ENCODE measurements around the gene GPR162. TPM values are rescaled to one million over a fixed set of nuclear protein-coding genes. Genes with fewer than 3 reads are reported as not detected.
A peak's percentile ranks its signal among the peaks of the same experiment; 100 is the strongest.

The GPR162 gene
- total RNA-seq, 1 experiment from 2014 or later, result 6.1 TPM

DNA sequence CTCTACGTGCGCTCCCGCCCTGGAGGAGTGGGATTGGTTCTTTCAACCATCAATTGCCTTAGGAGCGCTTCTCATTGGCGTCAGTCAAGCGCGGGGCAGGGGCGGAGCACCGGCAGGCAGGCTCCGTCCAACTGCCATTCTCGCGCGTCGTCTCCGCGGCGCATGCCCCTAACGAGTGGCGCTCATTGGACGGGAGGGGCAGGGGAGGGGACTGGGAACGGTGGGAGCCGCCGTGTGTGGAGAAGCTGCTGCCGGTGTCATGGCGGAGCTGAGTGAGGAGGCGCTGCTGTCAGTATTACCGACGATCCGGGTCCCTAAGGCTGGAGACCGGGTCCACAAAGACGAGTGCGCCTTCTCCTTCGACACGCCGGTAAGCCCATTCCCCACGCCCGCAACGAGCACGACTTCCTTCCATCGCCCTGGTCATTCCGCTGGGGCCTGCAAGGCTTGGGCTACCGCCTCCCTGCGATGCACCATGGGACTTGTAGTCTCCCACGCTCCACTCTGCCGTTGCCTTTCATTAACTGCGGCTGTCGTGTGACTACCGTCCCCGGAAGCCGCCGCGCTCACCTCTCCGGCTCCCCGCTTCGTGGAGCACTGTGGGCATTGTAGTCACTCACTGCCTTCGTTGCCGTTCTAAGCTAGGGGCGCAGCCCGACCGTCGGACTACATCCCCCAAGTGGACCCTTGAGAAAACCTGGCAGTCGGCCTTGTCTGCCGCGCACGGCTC is 30.5 kb downstream of the GPR162 start, which contains the start of gene USP5:
TSS of gene USP5 (plus strand) at position 230 of the 730 bp plus-strand sequence. CDS start at position 260, 30 bp downstream.
- H3K79me1 ChIP-seq (ENCODE audit: insufficient read depth, low read depth, low read length, poor library complexity, severe bottlenecking), result no peaks in the 10 kb centered on the region
- no peak within 1 kb of the TSS for H3K27ac ChIP-seq (ENCODE audit: insufficient read length, low read depth, low read length)
- no peak within 1 kb of the TSS for H2BK120ac ChIP-seq (ENCODE audit: low read depth, low read length, poor library complexity, severe bottlenecking)
- H3K4me1 ChIP-seq (ENCODE audit: insufficient read depth, low read length), result no peaks in the 10 kb centered on the region; the same call in 1 of the 2 replicates
- Mint-ChIP-seq H3K9me3 (no peaks in the 10 kb centered on the region; a peak in 1 of 5 replicates), H3K4me1 (peaks cover 24 to 26% of the 10 kb centered on the region in 2 experiments), H3K4me3 (peak within 1 kb of the TSS; percentile 94 to 98), H3K27me3 (ENCODE audit: low read depth) (no peaks in the 10 kb centered on the region), H3K36me3 (ENCODE audit: insufficient read depth in 1 of 3, low read depth in 3 of 3) (peaks cover 28 to 61% (median 57%) of the 10 kb centered on the region in 3 experiments; a peak in 6 of 7 replicates), H3K27ac (peak within 1 kb of the TSS; percentile 97 to 99 (median 98))
- H3T11ph ChIP-seq (ENCODE audit: low read length), result no peak within 1 kb of the TSS
- H3K9me3 ChIP-seq (ENCODE audit: control insufficient read depth, low read depth, low read length), result no peaks in the 10 kb centered on the region
- H3K9ac ChIP-seq (ENCODE audit: extremely low read depth, insufficient read length, low read length), result peak within 1 kb of the TSS; percentile 68
- TF ChIP-seq, protein P1, sequence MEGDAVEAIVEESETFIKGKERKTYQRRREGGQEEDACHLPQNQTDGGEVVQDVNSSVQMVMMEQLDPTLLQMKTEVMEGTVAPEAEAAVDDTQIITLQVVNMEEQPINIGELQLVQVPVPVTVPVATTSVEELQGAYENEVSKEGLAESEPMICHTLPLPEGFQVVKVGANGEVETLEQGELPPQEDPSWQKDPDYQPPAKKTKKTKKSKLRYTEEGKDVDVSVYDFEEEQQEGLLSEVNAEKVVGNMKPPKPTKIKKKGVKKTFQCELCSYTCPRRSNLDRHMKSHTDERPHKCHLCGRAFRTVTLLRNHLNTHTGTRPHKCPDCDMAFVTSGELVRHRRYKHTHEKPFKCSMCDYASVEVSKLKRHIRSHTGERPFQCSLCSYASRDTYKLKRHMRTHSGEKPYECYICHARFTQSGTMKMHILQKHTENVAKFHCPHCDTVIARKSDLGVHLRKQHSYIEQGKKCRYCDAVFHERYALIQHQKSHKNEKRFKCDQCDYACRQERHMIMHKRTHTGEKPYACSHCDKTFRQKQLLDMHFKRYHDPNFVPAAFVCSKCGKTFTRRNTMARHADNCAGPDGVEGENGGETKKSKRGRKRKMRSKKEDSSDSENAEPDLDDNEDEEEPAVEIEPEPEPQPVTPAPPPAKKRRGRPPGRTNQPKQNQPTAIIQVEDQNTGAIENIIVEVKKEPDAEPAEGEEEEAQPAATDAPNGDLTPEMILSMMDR (conservative IDR thresholded peaks at IDR 0.05), result no peak
- peak within 1 kb of the TSS; percentile 78 for H3K4me2 ChIP-seq (ENCODE audit: insufficient read depth, insufficient read length, low read length)
- peaks cover 16% of the 10 kb centered on the region for H3K23me2 ChIP-seq (ENCODE audit: insufficient read length, low read depth, low read length, poor library complexity, severe bottlenecking)
- no CpG with 5 or more reads among the region's 65 CpGs for WGBS (ENCODE audit: extremely low coverage, insufficient read length, low lambda C conversion rate)
- H4K8ac ChIP-seq (replicated peaks; ENCODE audit: insufficient read length, low read depth, low read length), result no peak within 1 kb of the TSS
- H2BK20ac ChIP-seq (ENCODE audit: low read depth, low read length, poor library complexity, severe bottlenecking), result no peak within 1 kb of the TSS
- H4K5ac ChIP-seq (ENCODE audit: insufficient read length, low read depth, low read length), result no peak within 1 kb of the TSS
- no peak within 1 kb of the TSS for H2BK15ac ChIP-seq (ENCODE audit: low read depth, low read length)
- H2AFZ ChIP-seq (ENCODE audit: low read length), result no peak within 1 kb of the TSS
- peak within 1 kb of the TSS; percentile 28; the same call in 1 of the 2 replicates for H3K14ac ChIP-seq (ENCODE audit: insufficient read depth, low read length)
- no peak within 1 kb of the TSS for H2BK5ac ChIP-seq (ENCODE audit: insufficient read length, low read length)
- H3K23ac ChIP-seq (ENCODE audit: insufficient read length, low read depth, low read length), result no peak within 1 kb of the TSS
- H3K27me3 ChIP-seq (ENCODE audit: insufficient read depth, low read length), result no peaks in the 10 kb centered on the region
- H2BK12ac ChIP-seq (ENCODE audit: insufficient read length, low read depth, low read length), result no peak within 1 kb of the TSS
- no peak within 1 kb of the TSS for H4K91ac ChIP-seq (ENCODE audit: insufficient read length, low read depth, low read length)
- H3K4ac ChIP-seq (ENCODE audit: low read depth, low read length), result no peak within 1 kb of the TSS
- H2AK5ac ChIP-seq (ENCODE audit: insufficient read length, low read length), result no peak within 1 kb of the TSS
- DNase-seq, result peak; percentile 100
- H3K56ac ChIP-seq (ENCODE audit: insufficient read length, low read depth, low read length), result no peak within 1 kb of the TSS
- peak within 1 kb of the TSS; percentile 80 for H3K18ac ChIP-seq (ENCODE audit: insufficient read length, low read depth, low read length)
- peaks cover 2% of the 10 kb centered on the region for H4K20me1 ChIP-seq (ENCODE audit: control insufficient read depth, insufficient read depth, insufficient read length)
- peaks cover 5% of the 10 kb centered on the region; the same call in 1 of the 2 replicates for H3K79me2 ChIP-seq (ENCODE audit: insufficient read depth, low read length)
